Measurements from ENCODE around the gene PRKCE. TPM values are rescaled to one million over a fixed set of nuclear protein-coding genes. Genes with fewer than 3 reads are reported as not detected.
A peak's percentile ranks its signal among the peaks of the same experiment; 100 is the strongest.

PRKCE gene
- total and polyA plus RNA-seq, 4 donors: 2.5 to 38.6 (median 5.8) TPM

DNA sequence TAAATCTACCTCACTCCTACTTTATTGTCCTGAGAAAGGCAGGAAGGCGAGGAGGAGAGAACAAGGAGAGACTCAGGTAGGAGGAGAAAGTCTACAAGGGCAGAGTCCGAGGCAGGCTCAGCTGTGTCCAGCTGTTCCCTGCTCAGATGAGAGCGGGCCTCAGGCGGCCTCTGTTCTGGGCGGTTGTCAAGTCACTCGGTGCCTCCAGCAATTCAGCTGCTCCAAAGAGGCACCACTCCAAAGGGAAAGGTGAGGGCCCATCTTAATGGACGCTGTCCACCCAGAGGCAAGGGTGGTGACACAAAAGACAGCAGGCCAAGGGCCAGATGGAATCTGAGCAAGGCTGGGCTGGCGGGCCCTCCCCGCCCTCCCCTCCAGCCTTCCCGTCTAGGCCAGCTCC lies 544.3 kb downstream of the PRKCE start:
- no peak overlapping the region for H3K4me3 ChIP-seq (ENCODE audit: low read depth in 1 of 3, low read length in 3 of 3)
- WGBS: 95% methylated on average over 10 of the region's 10 CpGs
- no peak overlapping the region for H3K9ac ChIP-seq (ENCODE audit: low read depth in 1 of 2, low read length in 2 of 2)
- peak; percentile 30 for DNase-seq (ENCODE audit: low spot score)
- TF ChIP-seq, protein P1, sequence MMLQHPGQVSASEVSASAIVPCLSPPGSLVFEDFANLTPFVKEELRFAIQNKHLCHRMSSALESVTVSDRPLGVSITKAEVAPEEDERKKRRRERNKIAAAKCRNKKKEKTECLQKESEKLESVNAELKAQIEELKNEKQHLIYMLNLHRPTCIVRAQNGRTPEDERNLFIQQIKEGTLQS (IDR thresholded peaks at IDR 0.05): no peak
- TF ChIP-seq GABPA (IDR thresholded peaks at IDR 0.05 in 1 of 2, conservative IDR thresholded peaks at IDR 0.05 in 1 of 2) (no peak), NR2F2 (IDR thresholded peaks at IDR 0.05) (no peak), HNF4A (conservative IDR thresholded peaks at IDR 0.05) (no peak), RAD21 (IDR thresholded peaks at IDR 0.05) (no peak), SP1 (IDR thresholded peaks at IDR 0.05) (no peak), HNF4G (IDR thresholded peaks at IDR 0.05) (no peak), JUND (IDR thresholded peaks at IDR 0.05) (no peak), EGR1 (IDR thresholded peaks at IDR 0.05; ENCODE audit: low read depth in 2 of 2) (no peak), TAF1 (conservative IDR thresholded peaks at IDR 0.05) (no peak), YY1 (IDR thresholded peaks at IDR 0.05) (no peak), RXRA (IDR thresholded peaks at IDR 0.05) (no peak), FOXA2 (IDR thresholded peaks at IDR 0.05) (no peak), FOXA1 (IDR thresholded peaks at IDR 0.05) (no peak)
- TF ChIP-seq, protein P2, sequence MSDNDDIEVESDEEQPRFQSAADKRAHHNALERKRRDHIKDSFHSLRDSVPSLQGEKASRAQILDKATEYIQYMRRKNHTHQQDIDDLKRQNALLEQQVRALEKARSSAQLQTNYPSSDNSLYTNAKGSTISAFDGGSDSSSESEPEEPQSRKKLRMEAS (IDR thresholded peaks at IDR 0.05): no peak
- TF ChIP-seq, protein P3, sequence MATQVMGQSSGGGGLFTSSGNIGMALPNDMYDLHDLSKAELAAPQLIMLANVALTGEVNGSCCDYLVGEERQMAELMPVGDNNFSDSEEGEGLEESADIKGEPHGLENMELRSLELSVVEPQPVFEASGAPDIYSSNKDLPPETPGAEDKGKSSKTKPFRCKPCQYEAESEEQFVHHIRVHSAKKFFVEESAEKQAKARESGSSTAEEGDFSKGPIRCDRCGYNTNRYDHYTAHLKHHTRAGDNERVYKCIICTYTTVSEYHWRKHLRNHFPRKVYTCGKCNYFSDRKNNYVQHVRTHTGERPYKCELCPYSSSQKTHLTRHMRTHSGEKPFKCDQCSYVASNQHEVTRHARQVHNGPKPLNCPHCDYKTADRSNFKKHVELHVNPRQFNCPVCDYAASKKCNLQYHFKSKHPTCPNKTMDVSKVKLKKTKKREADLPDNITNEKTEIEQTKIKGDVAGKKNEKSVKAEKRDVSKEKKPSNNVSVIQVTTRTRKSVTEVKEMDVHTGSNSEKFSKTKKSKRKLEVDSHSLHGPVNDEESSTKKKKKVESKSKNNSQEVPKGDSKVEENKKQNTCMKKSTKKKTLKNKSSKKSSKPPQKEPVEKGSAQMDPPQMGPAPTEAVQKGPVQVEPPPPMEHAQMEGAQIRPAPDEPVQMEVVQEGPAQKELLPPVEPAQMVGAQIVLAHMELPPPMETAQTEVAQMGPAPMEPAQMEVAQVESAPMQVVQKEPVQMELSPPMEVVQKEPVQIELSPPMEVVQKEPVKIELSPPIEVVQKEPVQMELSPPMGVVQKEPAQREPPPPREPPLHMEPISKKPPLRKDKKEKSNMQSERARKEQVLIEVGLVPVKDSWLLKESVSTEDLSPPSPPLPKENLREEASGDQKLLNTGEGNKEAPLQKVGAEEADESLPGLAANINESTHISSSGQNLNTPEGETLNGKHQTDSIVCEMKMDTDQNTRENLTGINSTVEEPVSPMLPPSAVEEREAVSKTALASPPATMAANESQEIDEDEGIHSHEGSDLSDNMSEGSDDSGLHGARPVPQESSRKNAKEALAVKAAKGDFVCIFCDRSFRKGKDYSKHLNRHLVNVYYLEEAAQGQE (IDR thresholded peaks at IDR 0.05): no peak
- TF ChIP-seq, protein P4, sequence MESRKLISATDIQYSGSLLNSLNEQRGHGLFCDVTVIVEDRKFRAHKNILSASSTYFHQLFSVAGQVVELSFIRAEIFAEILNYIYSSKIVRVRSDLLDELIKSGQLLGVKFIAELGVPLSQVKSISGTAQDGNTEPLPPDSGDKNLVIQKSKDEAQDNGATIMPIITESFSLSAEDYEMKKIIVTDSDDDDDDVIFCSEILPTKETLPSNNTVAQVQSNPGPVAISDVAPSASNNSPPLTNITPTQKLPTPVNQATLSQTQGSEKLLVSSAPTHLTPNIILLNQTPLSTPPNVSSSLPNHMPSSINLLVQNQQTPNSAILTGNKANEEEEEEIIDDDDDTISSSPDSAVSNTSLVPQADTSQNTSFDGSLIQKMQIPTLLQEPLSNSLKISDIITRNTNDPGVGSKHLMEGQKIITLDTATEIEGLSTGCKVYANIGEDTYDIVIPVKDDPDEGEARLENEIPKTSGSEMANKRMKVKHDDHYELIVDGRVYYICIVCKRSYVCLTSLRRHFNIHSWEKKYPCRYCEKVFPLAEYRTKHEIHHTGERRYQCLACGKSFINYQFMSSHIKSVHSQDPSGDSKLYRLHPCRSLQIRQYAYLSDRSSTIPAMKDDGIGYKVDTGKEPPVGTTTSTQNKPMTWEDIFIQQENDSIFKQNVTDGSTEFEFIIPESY (IDR thresholded peaks at IDR 0.05): no peak
- no peaks in the 10 kb centered on the region for H3K9me3 ChIP-seq (ENCODE audit: control insufficient read depth in 4 of 4, low read length in 3 of 4)
- no peaks in the 10 kb centered on the region for H3K4me1 ChIP-seq (ENCODE audit: control insufficient read depth in 4 of 4, insufficient read depth in 4 of 4, low read length in 3 of 4)
- no peaks in the 10 kb centered on the region for H3K27me3 ChIP-seq (ENCODE audit: control insufficient read depth in 4 of 4, insufficient read depth in 4 of 4, low read length in 3 of 4)
- H3K27ac ChIP-seq (ENCODE audit: low read depth in 1 of 2, low read length in 2 of 2): no peak overlapping the region
- no peaks in the 10 kb centered on the region for H3K36me3 ChIP-seq (ENCODE audit: control insufficient read depth in 4 of 4, insufficient read depth in 3 of 4, low read depth in 1 of 4, low read length in 3 of 4)

DNA sequence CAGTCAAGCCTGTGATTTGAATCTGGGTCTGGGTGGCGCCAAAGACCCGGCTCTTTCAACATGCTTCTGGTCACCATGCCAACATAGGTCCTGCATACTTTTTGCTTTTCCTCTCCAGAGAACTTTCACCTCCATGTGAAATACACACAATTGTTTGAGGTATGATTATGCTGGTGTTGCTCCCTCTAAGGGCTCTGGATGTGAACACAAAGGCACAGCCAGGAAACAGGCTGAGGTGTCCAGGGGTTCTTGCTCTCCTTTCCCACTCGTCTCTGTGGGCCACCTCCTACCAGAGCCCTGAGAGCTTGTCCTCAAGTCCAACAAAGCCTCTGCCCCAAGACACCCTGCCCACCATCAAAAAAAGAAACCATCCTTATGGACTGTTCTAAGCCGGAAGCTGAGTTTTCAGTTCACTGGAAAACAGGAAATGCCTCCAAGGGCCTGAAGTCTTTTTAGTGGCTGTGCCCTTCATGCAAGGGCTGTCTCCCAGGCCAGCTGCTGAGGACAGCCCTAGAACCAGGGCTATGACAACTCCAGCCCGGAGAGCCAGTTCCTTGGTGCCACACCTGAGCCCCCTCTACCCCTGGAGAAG lies 545.5 kb downstream of the PRKCE start:
- 81% methylated on average over 5 of the region's 5 CpGs for WGBS
- Histone ChIP-seq H3K4me3 (ENCODE audit: low read depth in 1 of 3, low read length in 3 of 3) (no peak overlapping the region), H3K4me1 (ENCODE audit: control insufficient read depth in 4 of 4, insufficient read depth in 4 of 4, low read length in 3 of 4) (no peaks in the 10 kb centered on the region), H3K27me3 (ENCODE audit: control insufficient read depth in 4 of 4, insufficient read depth in 4 of 4, low read length in 3 of 4) (no peaks in the 10 kb centered on the region), H3K9me3 (ENCODE audit: control insufficient read depth in 4 of 4, low read length in 3 of 4) (no peaks in the 10 kb centered on the region), H3K27ac (ENCODE audit: low read depth in 1 of 2, low read length in 2 of 2) (no peak overlapping the region), H3K36me3 (ENCODE audit: control insufficient read depth in 4 of 4, insufficient read depth in 3 of 4, low read depth in 1 of 4, low read length in 3 of 4) (no peaks in the 10 kb centered on the region), H3K9ac (ENCODE audit: low read depth in 1 of 2, low read length in 2 of 2) (no peak overlapping the region)
- no peak for DNase-seq (ENCODE audit: low spot score)
- TF ChIP-seq, protein P2 (IDR thresholded peaks at IDR 0.05): no peak
- TF ChIP-seq FOXA1 (IDR thresholded peaks at IDR 0.05): no peak
- TF ChIP-seq HNF4A (conservative IDR thresholded peaks at IDR 0.05): no peak
- TF ChIP-seq, protein P3 (IDR thresholded peaks at IDR 0.05): no peak
- no peak for TF ChIP-seq TAF1 (conservative IDR thresholded peaks at IDR 0.05)
- TF ChIP-seq NR2F2 (IDR thresholded peaks at IDR 0.05): no peak
- no peak for TF ChIP-seq JUND (IDR thresholded peaks at IDR 0.05)
- TF ChIP-seq, protein P5, sequence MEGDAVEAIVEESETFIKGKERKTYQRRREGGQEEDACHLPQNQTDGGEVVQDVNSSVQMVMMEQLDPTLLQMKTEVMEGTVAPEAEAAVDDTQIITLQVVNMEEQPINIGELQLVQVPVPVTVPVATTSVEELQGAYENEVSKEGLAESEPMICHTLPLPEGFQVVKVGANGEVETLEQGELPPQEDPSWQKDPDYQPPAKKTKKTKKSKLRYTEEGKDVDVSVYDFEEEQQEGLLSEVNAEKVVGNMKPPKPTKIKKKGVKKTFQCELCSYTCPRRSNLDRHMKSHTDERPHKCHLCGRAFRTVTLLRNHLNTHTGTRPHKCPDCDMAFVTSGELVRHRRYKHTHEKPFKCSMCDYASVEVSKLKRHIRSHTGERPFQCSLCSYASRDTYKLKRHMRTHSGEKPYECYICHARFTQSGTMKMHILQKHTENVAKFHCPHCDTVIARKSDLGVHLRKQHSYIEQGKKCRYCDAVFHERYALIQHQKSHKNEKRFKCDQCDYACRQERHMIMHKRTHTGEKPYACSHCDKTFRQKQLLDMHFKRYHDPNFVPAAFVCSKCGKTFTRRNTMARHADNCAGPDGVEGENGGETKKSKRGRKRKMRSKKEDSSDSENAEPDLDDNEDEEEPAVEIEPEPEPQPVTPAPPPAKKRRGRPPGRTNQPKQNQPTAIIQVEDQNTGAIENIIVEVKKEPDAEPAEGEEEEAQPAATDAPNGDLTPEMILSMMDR (IDR thresholded peaks at IDR 0.05; ENCODE audit: low read depth, low read length, missing input control): no peak
- TF ChIP-seq, protein P4 (IDR thresholded peaks at IDR 0.05): no peak

Data from liver (tissue), 9 donors.